SKM-1 treated with dmso at 0.1 percent for 144 hours (cell line): ENCODE measurements around the gene P4HB.

ENCODE experiments used
- DNase-seq: peaks from one replicate; lab custom pipeline; 2025; ENCODE audit not compliant: unreplicated experiment; lab: John Stamatoyannopoulos, UW

Gene P4HB

DNA sequence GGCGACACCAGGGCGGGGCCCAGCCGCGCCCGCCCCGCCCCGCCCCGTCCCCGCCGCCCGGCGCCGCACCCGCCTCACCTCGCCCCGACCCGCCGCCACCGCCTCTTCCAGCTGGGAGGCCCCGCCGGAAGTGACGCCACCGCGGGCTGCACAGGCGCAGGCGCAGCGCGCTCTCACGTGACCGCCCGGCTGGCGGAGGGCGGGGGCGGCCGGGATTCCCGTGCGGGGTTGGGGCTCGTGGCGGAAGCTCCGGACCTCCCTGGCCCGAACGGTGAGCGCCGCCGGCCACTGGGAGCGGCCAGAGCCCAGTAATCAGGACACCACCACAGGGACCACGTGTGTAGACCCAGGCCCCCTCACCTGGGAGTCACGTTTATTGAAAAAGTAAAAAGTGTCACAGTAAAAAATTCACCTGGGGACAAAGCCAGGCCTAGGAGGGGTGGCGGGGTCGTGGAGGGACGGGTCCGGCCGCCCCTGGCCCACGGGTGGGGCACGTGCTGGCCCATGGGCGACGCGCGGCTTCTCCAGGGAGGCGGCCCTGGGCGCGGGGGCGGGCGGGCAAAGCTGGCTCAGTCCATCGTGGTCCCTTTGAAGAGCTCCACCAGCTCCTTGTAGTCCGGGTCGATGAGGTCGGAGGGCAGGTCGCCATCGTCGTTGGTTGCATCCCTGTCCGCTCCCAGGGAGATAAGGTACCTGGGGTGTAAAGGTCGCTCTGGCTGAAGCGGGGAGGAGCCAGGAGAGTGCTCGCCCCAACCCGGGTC lies 27.0 kb downstream of the P4HB start, which contains the start of gene MCRIP1:
MCRIP1 (minus strand) TSS at position 132 of the 761 bp plus-strand sequence. CDS start 8,785 bp downstream, outside the sequence.
- peak; percentile 89 for DNase-seq

DNA sequence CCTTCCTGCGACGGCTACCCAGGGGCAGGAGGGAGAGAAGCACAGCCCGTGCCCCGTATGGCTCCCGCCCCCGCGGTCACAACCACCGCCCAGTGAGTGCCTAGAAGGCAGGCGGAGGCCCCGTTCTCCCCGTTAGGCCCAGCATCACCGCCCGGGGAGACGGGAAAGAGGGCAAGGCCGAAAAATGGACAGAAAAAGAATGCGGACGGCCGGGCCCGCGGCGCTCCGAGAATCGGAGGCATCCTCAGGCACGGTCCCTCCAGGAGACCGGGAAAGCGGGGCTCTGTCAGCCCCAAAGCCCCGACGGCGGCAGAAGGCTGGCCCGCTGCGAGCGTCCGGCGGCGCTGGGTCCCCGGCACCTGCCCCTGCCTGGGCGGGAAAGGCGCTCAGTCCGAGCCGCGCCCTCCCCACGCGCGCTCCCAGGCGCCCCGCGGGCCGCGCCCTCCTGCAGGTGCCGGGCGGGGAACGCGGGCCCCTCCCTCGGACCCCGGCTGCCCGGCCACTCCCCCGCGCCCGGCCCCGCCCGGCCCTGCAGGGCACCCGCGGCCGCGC lies 27.7 kb downstream of the P4HB start:
- DNase-seq: no peak

GRCh38 chr17:81831957-81832607 lies 28.3 kb downstream of the P4HB start:
- DNase-seq: peak; percentile 52

- DNase-seq: no peak
These were observed 28.8 kb downstream of the P4HB start for GRCh38 chr17:81831563-81831956.

DNA sequence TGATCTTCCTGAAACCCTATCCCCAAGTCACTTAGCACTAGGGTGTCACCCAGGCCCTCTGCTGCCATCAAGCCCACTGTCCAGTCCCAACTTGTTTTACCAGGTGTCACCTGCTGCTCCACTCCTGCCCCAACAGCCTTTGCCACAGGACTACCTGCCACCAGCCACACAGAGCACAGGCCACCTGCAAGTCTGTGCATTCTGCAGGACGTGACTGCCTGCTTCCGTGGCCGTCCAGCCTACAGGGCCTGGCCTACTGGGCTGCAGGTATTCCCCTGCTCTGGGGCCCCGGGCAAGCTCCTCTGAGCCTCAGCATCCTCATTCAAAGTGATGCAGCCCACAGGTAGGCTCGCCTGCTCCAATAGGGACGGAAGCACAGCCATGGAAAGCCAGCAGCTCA lies 30.5 kb downstream of the P4HB start:
- no peak for DNase-seq

DNA sequence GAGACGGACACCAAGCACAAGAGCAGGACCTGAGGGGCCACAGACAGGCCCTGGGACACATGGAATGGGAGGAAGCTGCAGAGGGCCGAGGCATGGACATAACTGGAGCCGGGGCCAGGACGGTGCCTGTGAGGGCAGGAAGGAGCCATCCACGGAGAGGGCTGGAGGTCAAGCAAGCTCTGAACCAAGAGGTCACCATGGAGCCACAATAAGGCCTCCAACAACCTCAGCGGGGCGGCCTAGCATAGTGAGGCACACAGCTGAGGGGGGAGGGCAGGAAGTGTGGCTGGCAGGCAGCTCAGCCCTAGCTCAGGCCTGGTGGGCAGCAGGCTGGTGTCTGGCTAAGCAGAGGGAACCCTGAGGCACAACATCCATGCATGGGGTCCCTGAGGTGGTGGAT lies 31.7 kb downstream of the P4HB start:
- no peak for DNase-seq

- no peak for DNase-seq
These were observed 34.4 kb downstream of the P4HB start for GRCh38 chr17:81825841-81826466.

DNA sequence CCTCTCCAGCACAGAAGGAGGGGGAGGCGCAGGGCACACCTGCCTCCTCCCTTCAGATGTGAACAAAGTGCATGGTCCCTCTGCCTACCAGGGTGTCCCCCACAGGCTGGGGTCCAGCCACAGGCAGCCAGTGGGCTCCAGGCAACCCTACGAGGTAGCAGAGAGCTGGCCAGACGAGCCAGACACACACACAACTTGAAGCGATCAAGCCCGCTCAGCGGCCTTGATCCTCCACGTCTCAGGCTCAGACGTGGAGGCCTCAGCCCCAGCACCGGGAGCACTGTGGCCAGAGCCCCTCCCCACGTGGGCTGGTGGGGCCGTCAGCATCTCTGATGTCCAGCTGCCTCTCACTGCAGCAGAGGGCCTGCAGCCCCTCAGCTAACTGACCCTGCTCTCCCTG lies 35.7 kb downstream of the P4HB start:
- DNase-seq: no peak

- no peak for DNase-seq
These were observed 36.4 kb downstream of the P4HB start for GRCh38 chr17:81823820-81824550.

GRCh38 chr17:81822996-81823819 lies 37.1 kb downstream of the P4HB start:
- DNase-seq: no peak

- DNase-seq: no peak
These were observed 38.1 kb downstream of the P4HB start for GRCh38 chr17:81822312-81822637.

GRCh38 chr17:81821603-81822311 lies 38.6 kb downstream of the P4HB start:
- DNase-seq: no peak

DNA sequence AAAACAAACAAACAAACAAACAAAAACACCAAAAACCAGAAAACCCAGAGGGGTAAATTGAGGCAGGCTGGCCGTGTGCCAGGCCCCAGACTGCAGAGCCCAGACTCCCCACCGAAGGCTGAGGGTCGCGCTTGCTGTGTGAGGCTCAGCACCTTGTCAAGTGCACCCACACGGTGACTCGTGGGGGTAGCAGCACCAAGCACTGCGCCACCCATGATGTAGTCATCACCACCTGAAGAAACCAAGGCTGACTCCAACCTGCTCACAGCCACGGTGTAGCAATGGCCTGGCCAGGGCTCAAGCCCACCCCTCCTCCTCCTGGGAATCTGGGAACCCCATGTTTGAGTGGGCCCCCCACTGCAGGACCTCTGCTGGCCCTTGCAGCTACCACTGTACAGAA lies 39.2 kb downstream of the P4HB start:
- DNase-seq: no peak

DNA sequence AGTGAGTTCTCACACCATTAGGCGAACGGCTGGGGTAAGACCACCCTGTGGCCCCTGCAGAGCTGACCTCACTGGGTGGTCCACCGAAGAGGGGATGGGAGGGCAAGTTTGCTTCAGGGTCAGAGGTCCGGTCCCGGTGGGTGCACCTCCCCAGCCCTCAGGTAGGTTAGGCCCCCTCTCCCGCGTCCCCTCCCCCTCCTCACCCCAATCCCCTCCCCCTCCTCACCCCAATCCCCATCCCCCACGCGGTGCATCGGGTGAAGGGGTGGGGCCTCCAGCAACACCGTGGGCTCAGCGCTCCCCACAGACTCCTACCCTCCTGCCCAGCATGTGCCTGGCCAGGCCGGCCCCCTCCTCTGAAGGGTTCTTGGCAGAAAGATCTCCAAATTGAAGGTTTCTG lies 40.6 kb downstream of the P4HB start:
- no peak for DNase-seq

DNA sequence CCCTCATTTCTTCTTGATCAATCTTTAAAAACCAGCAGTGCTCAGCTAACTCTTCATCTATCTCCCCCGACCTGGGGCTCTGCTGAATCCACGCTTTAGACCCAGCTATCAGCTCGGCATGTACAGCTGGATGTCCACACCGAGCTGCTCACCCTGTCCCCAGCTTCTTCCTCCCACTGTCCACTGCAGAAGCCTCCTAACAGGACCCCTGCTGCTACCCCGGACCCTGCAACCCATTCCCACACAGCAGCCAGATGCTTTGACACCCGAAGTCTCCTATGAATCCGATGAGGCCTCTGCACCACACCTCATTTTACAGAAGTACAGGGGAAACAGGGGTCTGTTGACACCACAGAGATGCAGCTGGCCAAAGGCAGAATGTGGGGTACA lies 42.6 kb downstream of the P4HB start:
- no peak for DNase-seq

GRCh38 chr17:81815646-81815986 lies 44.7 kb downstream of the P4HB start:
- no peak for DNase-seq

GRCh38 chr17:81814748-81815645 lies 45.3 kb downstream of the P4HB start:
- DNase-seq: no peak

DNA sequence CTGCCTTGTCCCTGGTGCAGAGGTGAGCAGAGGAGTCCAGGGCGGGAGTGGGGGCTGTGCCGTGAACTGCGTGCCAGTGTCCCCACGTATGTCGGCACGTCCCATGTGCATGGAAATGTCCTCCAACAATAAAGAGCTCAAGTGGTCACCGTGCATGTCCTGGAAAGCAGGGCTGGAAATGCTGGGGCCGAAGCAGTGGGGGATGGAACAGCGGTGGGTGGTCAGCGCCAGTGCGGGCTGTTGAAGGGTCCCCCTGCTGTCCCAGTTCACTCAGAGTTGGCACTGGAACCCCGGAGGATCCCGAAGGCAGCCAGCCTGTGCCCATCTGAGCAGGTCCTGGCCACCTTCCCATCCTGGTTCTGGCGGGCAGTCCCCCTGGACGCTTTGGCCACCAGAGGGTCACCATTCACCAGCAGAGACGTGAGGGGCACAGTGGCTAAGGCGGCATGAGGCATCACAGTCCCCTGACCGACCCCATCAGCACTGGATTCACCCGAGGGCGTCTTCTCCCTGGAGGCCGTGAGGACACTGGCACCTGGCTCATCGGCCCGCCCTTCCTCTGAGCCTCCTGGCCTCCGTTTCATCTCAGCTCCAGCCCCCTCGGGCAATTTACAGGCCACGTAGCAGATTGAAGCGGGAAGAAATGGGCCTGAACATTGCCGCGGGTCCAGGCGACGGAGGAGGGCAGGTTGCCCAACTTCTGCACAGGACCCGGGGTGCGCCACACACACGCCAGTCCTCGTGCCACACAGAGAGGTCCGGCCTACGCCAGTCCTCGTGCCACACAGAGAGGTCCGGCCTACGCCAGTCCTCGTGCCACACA lies 46.3 kb downstream of the P4HB start:
- no peak for DNase-seq
